HepG2 (cell line): ENCODE results near the gene COPS7A. TPM values are rescaled to one million over a fixed set of nuclear protein-coding genes. Genes with fewer than 3 reads are reported as not detected.

Experiments used
- CHD4 ChIP-seq: fragments of 200-600 bp; sonication (generic); IDR thresholded peaks from 2 replicates; pipeline ENCODE4 v1.7.0; 2017; ENCODE audit warnings: mild to moderate bottlenecking, low read length, borderline replicate concordance
- EED ChIP-seq: sonication (generic); formaldehyde crosslinking; IDR thresholded peaks from 2 replicates; pipeline ENCODE4 v1.5.0; 2020; ENCODE audit warnings: mild to moderate bottlenecking, missing genetic modification reagents
- GATA4 ChIP-seq: sonication (generic); IDR thresholded peaks from 2 replicates; pipeline ENCODE4 v1.6.1; 2016; ENCODE audit warnings: antibody characterized with exemption, low read depth, borderline replicate concordance
- GTF2F1 ChIP-seq: fragments of 150-350 bp; IDR thresholded peaks from 2 replicates; pipeline ENCODE4 v1.6.1; 2014; ENCODE audit warnings: low read length
- HMG20B ChIP-seq: conservative IDR thresholded peaks from 2 replicates; pipeline ENCODE4 v1.6.1; 2016; ENCODE audit warnings: missing genetic modification reagents, missing compliant biosample characterization
- NCOR1 ChIP-seq: fragments of 200-600 bp; sonication (generic); IDR thresholded peaks from 2 replicates; pipeline ENCODE4 v1.7.0; 2017; ENCODE audit warnings: antibody characterized with exemption, low read length, borderline replicate concordance
- NKX3-1 ChIP-seq: sonication (generic); formaldehyde crosslinking; IDR thresholded peaks from 2 replicates; pipeline ENCODE4 v1.5.0; 2020; ENCODE audit warnings: missing genetic modification reagents
- PCBP1 ChIP-seq: fragments of 200-400 bp; formaldehyde crosslinking; IDR thresholded peaks from 2 replicates; pipeline ENCODE4 v1.6.1; 2017; ENCODE audit warnings: mild to moderate bottlenecking, low read depth, low read length, borderline replicate concordance
- RAD51 ChIP-seq: fragments of 450-650 bp; IDR thresholded peaks from 2 replicates; pipeline ENCODE4 v1.6.1; 2016; ENCODE audit warnings: borderline replicate concordance
- SMAD1 ChIP-seq: sonication (generic); formaldehyde crosslinking; IDR thresholded peaks from 2 replicates; pipeline ENCODE4 v1.4.0; 2020; ENCODE audit warnings: missing genetic modification reagents, low read depth, mild to moderate bottlenecking, borderline replicate concordance
- THRA ChIP-seq: sonication (generic); formaldehyde crosslinking; IDR thresholded peaks from 2 replicates; pipeline ENCODE4 v1.4.0; 2020; ENCODE audit warnings: missing genetic modification reagents, borderline replicate concordance
- ZNF20 ChIP-seq: sonication (generic); formaldehyde crosslinking; IDR thresholded peaks from 2 replicates; pipeline ENCODE4 v1.4.0; 2020; ENCODE audit warnings: mild to moderate bottlenecking, moderate library complexity, missing genetic modification reagents
- ZNF468 ChIP-seq: sonication (generic); formaldehyde crosslinking; IDR thresholded peaks from 2 replicates; pipeline ENCODE4 v1.8.0; 2022; ENCODE audit warnings: mild to moderate bottlenecking, moderate library complexity, missing genetic modification reagents
- ZNF550 ChIP-seq: sonication (generic); formaldehyde crosslinking; IDR thresholded peaks from 2 replicates; pipeline ENCODE4 v1.4.0; 2020; ENCODE audit warnings: mild to moderate bottlenecking, missing genetic modification reagents, borderline replicate concordance
- ZNF619 ChIP-seq: sonication (generic); formaldehyde crosslinking; IDR thresholded peaks from 2 replicates; pipeline ENCODE4 v1.4.0; 2020; ENCODE audit warnings: mild to moderate bottlenecking, missing genetic modification reagents
- ZNF660 ChIP-seq: sonication (generic); formaldehyde crosslinking; IDR thresholded peaks from 2 replicates; pipeline ENCODE4 v1.5.1; 2020; ENCODE audit warnings: mild to moderate bottlenecking, low read depth, missing genetic modification reagents, borderline replicate concordance
- ZSCAN22 ChIP-seq: sonication (generic); formaldehyde crosslinking; IDR thresholded peaks from 2 replicates; pipeline ENCODE4 v1.4.0; 2020; ENCODE audit warnings: mild to moderate bottlenecking, missing genetic modification reagents
- ZSCAN5A ChIP-seq: sonication (generic); formaldehyde crosslinking; IDR thresholded peaks from 2 replicates; pipeline ENCODE4 v1.8.0; 2022; ENCODE audit warnings: mild to moderate bottlenecking, missing genetic modification reagents, borderline replicate concordance
- polyA plus RNA-seq, 8 experiments: library from polyadenylated mRNA; depleted of rRNA in 3 of 8; stranded (reverse) in 7 of 8; unstranded in 1 of 8; fragments of >200 nt; fragmentation: Illumina TruSeq in 4 of 8; extraction: Trizol in 4 of 8; gene quantifications; 2 replicates each; pipeline versions ENCODE4 v1.2.1 to v1.2.3, GENCODE V29; 2011 to 2016; ENCODE audit warnings: low read depth in 4 of 8, missing spikeins in 1 of 8, mixed read lengths in 1 of 8; ENCODE audit not compliant: insufficient read depth in 1 of 8
- total RNA-seq, 5 experiments: library from RNA; depleted of rRNA; stranded (reverse); fragments of >200 nt; fragmentation: Illumina TruSeq; extraction: Trizol; gene quantifications; 2 replicates each; pipeline ENCODE4 v1.2.3, GENCODE V29; 2016; ENCODE audit warnings: low read depth in 1 of 5
- TF ChIP-seq, protein P1 (sequence below): sonication (generic); formaldehyde crosslinking; IDR thresholded peaks from 2 replicates; pipeline ENCODE4 v1.4.0; 2020; ENCODE audit warnings: missing genetic modification reagents, borderline replicate concordance
- TF ChIP-seq, protein P2 (sequence below): sonication (generic); formaldehyde crosslinking; IDR thresholded peaks from 2 replicates; pipeline ENCODE4 v1.5.0; 2020; ENCODE audit warnings: mild to moderate bottlenecking, low read depth, missing genetic modification reagents, borderline replicate concordance
- TF ChIP-seq, protein P3 (sequence below): sonication (generic); formaldehyde crosslinking; IDR thresholded peaks from 2 replicates; pipeline ENCODE4 v1.5.1; 2020; ENCODE audit warnings: mild to moderate bottlenecking, missing genetic modification reagents, moderate library complexity

Gene COPS7A
- total and polyA plus RNA-seq, 2 of the 13 experiments (the other 11 are each of a cell fraction or from before 2014, with no cell fraction given), result 40.0 to 73.6 TPM

- TF ChIP-seq, protein P1, sequence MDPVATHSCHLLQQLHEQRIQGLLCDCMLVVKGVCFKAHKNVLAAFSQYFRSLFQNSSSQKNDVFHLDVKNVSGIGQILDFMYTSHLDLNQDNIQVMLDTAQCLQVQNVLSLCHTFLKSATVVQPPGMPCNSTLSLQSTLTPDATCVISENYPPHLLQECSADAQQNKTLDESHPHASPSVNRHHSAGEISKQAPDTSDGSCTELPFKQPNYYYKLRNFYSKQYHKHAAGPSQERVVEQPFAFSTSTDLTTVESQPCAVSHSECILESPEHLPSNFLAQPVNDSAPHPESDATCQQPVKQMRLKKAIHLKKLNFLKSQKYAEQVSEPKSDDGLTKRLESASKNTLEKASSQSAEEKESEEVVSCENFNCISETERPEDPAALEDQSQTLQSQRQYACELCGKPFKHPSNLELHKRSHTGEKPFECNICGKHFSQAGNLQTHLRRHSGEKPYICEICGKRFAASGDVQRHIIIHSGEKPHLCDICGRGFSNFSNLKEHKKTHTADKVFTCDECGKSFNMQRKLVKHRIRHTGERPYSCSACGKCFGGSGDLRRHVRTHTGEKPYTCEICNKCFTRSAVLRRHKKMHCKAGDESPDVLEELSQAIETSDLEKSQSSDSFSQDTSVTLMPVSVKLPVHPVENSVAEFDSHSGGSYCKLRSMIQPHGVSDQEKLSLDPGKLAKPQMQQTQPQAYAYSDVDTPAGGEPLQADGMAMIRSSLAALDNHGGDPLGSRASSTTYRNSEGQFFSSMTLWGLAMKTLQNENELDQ (CRISPR knock-in tag), result no peak
- no peak for TF ChIP-seq ZNF550 (CRISPR knock-in tag)
- no peak for TF ChIP-seq ZSCAN5A
- TF ChIP-seq ZNF468 (CRISPR knock-in tag), result no peak
- TF ChIP-seq ZNF619, result 0 out of 2 replicates have a peak, but pooled peaks have one; percentile 58
- TF ChIP-seq ZSCAN22, result no peak
- peak; percentile 30; the same call in 1 of the 2 replicates for TF ChIP-seq GATA4
- TF ChIP-seq SMAD1 (CRISPR knock-in tag), result no peak
- no peak for TF ChIP-seq CHD4
- TF ChIP-seq NCOR1, result 0 out of 2 replicates have a peak, but pooled peaks have one; percentile 13
- no peak for TF ChIP-seq GTF2F1
- TF ChIP-seq HMG20B (CRISPR knock-in tag), result no peak
- TF ChIP-seq, protein P2, sequence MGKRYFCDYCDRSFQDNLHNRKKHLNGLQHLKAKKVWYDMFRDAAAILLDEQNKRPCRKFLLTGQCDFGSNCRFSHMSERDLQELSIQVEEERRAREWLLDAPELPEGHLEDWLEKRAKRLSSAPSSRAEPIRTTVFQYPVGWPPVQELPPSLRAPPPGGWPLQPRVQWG, result no peak
- TF ChIP-seq PCBP1, result no peak
- TF ChIP-seq ZNF660 (CRISPR knock-in tag), result no peak
- no peak for TF ChIP-seq RAD51
- TF ChIP-seq EED (CRISPR knock-in tag), result no peak
- TF ChIP-seq ZNF20 (CRISPR knock-in tag), result no peak
- TF ChIP-seq, protein P3, sequence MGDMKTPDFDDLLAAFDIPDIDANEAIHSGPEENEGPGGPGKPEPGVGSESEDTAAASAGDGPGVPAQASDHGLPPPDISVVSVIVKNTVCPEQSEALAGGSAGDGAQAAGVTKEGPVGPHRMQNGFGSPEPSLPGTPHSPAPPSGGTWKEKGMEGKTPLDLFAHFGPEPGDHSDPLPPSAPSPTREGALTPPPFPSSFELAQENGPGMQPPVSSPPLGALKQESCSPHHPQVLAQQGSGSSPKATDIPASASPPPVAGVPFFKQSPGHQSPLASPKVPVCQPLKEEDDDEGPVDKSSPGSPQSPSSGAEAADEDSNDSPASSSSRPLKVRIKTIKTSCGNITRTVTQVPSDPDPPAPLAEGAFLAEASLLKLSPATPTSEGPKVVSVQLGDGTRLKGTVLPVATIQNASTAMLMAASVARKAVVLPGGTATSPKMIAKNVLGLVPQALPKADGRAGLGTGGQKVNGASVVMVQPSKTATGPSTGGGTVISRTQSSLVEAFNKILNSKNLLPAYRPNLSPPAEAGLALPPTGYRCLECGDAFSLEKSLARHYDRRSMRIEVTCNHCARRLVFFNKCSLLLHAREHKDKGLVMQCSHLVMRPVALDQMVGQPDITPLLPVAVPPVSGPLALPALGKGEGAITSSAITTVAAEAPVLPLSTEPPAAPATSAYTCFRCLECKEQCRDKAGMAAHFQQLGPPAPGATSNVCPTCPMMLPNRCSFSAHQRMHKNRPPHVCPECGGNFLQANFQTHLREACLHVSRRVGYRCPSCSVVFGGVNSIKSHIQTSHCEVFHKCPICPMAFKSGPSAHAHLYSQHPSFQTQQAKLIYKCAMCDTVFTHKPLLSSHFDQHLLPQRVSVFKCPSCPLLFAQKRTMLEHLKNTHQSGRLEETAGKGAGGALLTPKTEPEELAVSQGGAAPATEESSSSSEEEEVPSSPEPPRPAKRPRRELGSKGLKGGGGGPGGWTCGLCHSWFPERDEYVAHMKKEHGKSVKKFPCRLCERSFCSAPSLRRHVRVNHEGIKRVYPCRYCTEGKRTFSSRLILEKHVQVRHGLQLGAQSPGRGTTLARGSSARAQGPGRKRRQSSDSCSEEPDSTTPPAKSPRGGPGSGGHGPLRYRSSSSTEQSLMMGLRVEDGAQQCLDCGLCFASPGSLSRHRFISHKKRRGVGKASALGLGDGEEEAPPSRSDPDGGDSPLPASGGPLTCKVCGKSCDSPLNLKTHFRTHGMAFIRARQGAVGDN (CRISPR knock-in tag), result no peak
- TF ChIP-seq THRA (CRISPR knock-in tag), result no peak
- no peak for TF ChIP-seq NKX3-1 (CRISPR knock-in tag)
Observed at GRCh38 chr12:6688543-6688998, 35.3 kb upstream of the COPS7A start (continued).
